ENCODE measurements around the gene GLP2R. TPM values are rescaled to one million over a fixed set of nuclear protein-coding genes. Genes with fewer than 3 reads are reported as not detected.

The GLP2R gene
- total and polyA plus RNA-seq, 2 of the 8 experiments (the other 6 are each of a cell fraction or from before 2014, with no cell fraction given), result not detected

GRCh38 chr17:9850151-9850550, 24.4 kb downstream of the GLP2R start:
- H3K79me2 ChIP-seq (ENCODE audit: control insufficient read depth in 1 of 2, insufficient read depth in 2 of 2, low read length in 2 of 2), result no peaks in the 10 kb centered on the region
- no peak overlapping the region for H2BK20ac ChIP-seq (ENCODE audit: low read length)
- no peak overlapping the region for H3K9ac ChIP-seq (replicated peaks in 1 of 4; ENCODE audit: extremely low read depth in 1 of 4, low read depth in 3 of 4, low read length in 3 of 4)
- no peak for DNase-seq (ENCODE audit: low read depth in 1 of 2, low spot score in 2 of 2)
- no peaks in the 10 kb centered on the region for H3K79me1 ChIP-seq (ENCODE audit: low read depth, low read length)
- no peak overlapping the region for H2AFZ ChIP-seq (ENCODE audit: low read length)
- H4K8ac ChIP-seq (ENCODE audit: extremely low read depth, insufficient read depth, low read length), result no peak overlapping the region
- no peak overlapping the region for H3K18ac ChIP-seq (ENCODE audit: extremely low read depth, low read length)
- no peak for TF ChIP-seq SRF (IDR thresholded peaks at IDR 0.05; ENCODE audit: low read depth, low read length)
- TF ChIP-seq, protein P1, sequence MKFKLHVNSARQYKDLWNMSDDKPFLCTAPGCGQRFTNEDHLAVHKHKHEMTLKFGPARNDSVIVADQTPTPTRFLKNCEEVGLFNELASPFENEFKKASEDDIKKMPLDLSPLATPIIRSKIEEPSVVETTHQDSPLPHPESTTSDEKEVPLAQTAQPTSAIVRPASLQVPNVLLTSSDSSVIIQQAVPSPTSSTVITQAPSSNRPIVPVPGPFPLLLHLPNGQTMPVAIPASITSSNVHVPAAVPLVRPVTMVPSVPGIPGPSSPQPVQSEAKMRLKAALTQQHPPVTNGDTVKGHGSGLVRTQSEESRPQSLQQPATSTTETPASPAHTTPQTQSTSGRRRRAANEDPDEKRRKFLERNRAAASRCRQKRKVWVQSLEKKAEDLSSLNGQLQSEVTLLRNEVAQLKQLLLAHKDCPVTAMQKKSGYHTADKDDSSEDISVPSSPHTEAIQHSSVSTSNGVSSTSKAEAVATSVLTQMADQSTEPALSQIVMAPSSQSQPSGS (IDR thresholded peaks at IDR 0.05; ENCODE audit: low read length), result no peak
- H2BK15ac ChIP-seq (ENCODE audit: low read length), result no peak overlapping the region
- no peak overlapping the region for H3K27ac ChIP-seq (ENCODE audit: low read depth, low read length)
- H3K27me3 ChIP-seq (replicated peaks in 1 of 4; ENCODE audit: control insufficient read depth in 3 of 4, extremely low read depth in 1 of 4, insufficient read depth in 3 of 4, low read length in 3 of 4), result no peaks in the 10 kb centered on the region
- POLR2A ChIA-PET (ENCODE audit: partially characterized antibody), result no interaction called here
- no peaks in the 10 kb centered on the region for H4K20me1 ChIP-seq (replicated peaks in 1 of 2; ENCODE audit: control insufficient read depth in 1 of 2, insufficient read depth in 2 of 2, low read length in 2 of 2)
- H3K14ac ChIP-seq (ENCODE audit: insufficient read length), result no peak overlapping the region
- H2BK5ac ChIP-seq (ENCODE audit: low read depth, low read length), result no peak overlapping the region
- no peak overlapping the region for H2BK120ac ChIP-seq (replicated peaks; ENCODE audit: low read depth, low read length)
- H3K4me1 ChIP-seq (replicated peaks in 1 of 4; ENCODE audit: control insufficient read depth in 3 of 4, insufficient read depth in 4 of 4, low read length in 3 of 4), result no peaks in the 10 kb centered on the region
- CTCF ChIA-PET (ENCODE audit: partially characterized antibody), result interaction anchor here (0.6 kb wide), 2 partner anchors 38 to 427 kb away, joined by 3 read pairs; no protein-coding TSS in a partner anchor
- no peaks in the 10 kb centered on the region for H3K23me2 ChIP-seq (ENCODE audit: low read depth, low read length)
- H3K23ac ChIP-seq (ENCODE audit: insufficient read length), result no peak overlapping the region
- no peak overlapping the region for H4K91ac ChIP-seq (replicated peaks; ENCODE audit: insufficient read length, low read length)
- no peak overlapping the region for H3K4me2 ChIP-seq (ENCODE audit: insufficient read depth in 1 of 2, low read depth in 2 of 2, low read length in 2 of 2)
- no peaks in the 10 kb centered on the region for H3K36me3 ChIP-seq (ENCODE audit: control insufficient read depth in 2 of 4, insufficient read depth in 4 of 4, low read length in 3 of 4)
- H3K4me3 ChIP-seq (ENCODE audit: extremely low read depth in 1 of 4, insufficient read depth in 2 of 4, low read depth in 3 of 4, low read length in 4 of 4), result no peak overlapping the region
- no peak overlapping the region for H4K5ac ChIP-seq (ENCODE audit: insufficient read length, low read depth, low read length)
- no peak overlapping the region for H2AK5ac ChIP-seq (ENCODE audit: low read depth, low read length)
- H3K9me3 ChIP-seq (ENCODE audit: insufficient read depth in 2 of 2, low read depth in 1 of 2, low read length in 1 of 2), result no peaks in the 10 kb centered on the region
- no peak overlapping the region for H3K4ac ChIP-seq (replicated peaks; ENCODE audit: insufficient read length, low read depth, low read length)
- FAIRE-seq, result no peak
- H3K56ac ChIP-seq (replicated peaks; ENCODE audit: insufficient read length, low read depth, low read length), result no peak overlapping the region
- H2BK12ac ChIP-seq (ENCODE audit: low read depth, low read length), result no peak overlapping the region
- 84% methylated on average over 5 of the region's 5 CpGs; no CpG with 5 or more reads in 1 of the 2 experiments for WGBS, 2 experiments (ENCODE audit: extremely low coverage in 1 of 2, insufficient coverage in 1 of 2, insufficient read length in 1 of 2, insufficient replicate concordance in 2 of 2, low coverage in 1 of 2, low lambda C conversion rate in 2 of 2, missing lambda C conversion rate in 1 of 2)

Measured in H1 (cell line).